GM12878 (cell line): ENCODE results near the gene DZANK1. TPM values are rescaled to one million over a fixed set of nuclear protein-coding genes. Genes with fewer than 3 reads are reported as not detected.

Source experiments
- E2F4 ChIP-seq: IDR thresholded peaks from 2 replicates; pipeline ENCODE4 v1.6.1; 2012; ENCODE audit warnings: low read depth, low read length, improper control_type of control experiment
- E2F8 ChIP-seq: fragments of 450-650 bp; IDR thresholded peaks from 2 replicates; pipeline ENCODE4 v1.6.1; 2018; ENCODE audit warnings: mild to moderate bottlenecking, low read depth, moderate library complexity; ENCODE audit not compliant: partially characterized antibody
- E4F1 ChIP-seq: fragments of 450-650 bp; IDR thresholded peaks from 2 replicates; pipeline ENCODE4 v1.6.1; 2018; ENCODE audit warnings: borderline replicate concordance, mild to moderate bottlenecking; ENCODE audit not compliant: partially characterized antibody
- ESRRA ChIP-seq: IDR thresholded peaks from 2 replicates; pipeline ENCODE4 v1.6.1; 2012; ENCODE audit warnings: mild to moderate bottlenecking, low read length, improper control_type of control experiment
- IRF4 ChIP-seq: IDR thresholded peaks from 2 replicates; pipeline ENCODE4 v1.6.1; 2011; ENCODE audit warnings: low read depth, low read length
- JUND ChIP-seq: IDR thresholded peaks from 2 replicates; pipeline ENCODE4 v1.6.1; 2012; ENCODE audit warnings: low read depth, mild to moderate bottlenecking, low read length, improper control_type of control experiment, moderate library complexity
- NFXL1 ChIP-seq: fragments of 450-650 bp; IDR thresholded peaks from 2 replicates; pipeline ENCODE4 v1.6.1; 2017; ENCODE audit warnings: antibody characterized with exemption, mild to moderate bottlenecking, borderline replicate concordance
- PML ChIP-seq: IDR thresholded peaks from 2 replicates; pipeline ENCODE4 v1.6.1; 2012; ENCODE audit warnings: low read length, inconsistent platforms
- RB1 ChIP-seq: fragments of 450-650 bp; formaldehyde crosslinking; IDR thresholded peaks from 2 replicates; pipeline ENCODE4 v1.6.1; 2017; ENCODE audit warnings: mild to moderate bottlenecking, borderline replicate concordance
- RELB ChIP-seq: fragments of 450-650 bp; IDR thresholded peaks from 2 replicates; pipeline ENCODE4 v1.6.1; 2017; ENCODE audit warnings: low read depth, mild to moderate bottlenecking, moderate library complexity
- SKIL ChIP-seq: fragments of 450-650 bp; IDR thresholded peaks from 2 replicates; pipeline ENCODE4 v1.6.1; 2017; ENCODE audit warnings: mild to moderate bottlenecking, low read depth, inconsistent platforms; ENCODE audit not compliant: poor library complexity, severe bottlenecking
- SRF ChIP-seq, 2 experiments: IDR thresholded peaks; 2 replicates each; pipeline ENCODE4 v1.6.1; 2011; ENCODE audit warnings: low read depth in 2 of 2, low read length in 2 of 2, mild to moderate bottlenecking in 1 of 2, moderate library complexity in 1 of 2
- TBL1XR1 ChIP-seq: IDR thresholded peaks from 2 replicates; pipeline ENCODE4 v1.6.1; 2012; ENCODE audit warnings: low read depth, low read length, improper control_type of control experiment
- ZBTB33 ChIP-seq: fragments of 450-650 bp; IDR thresholded peaks from 2 replicates; pipeline ENCODE4 v1.6.1; 2017; ENCODE audit warnings: mild to moderate bottlenecking
- ZNF207 ChIP-seq: fragments of 450-650 bp; IDR thresholded peaks from 2 replicates; pipeline ENCODE4 v1.6.1; 2014; ENCODE audit warnings: antibody characterized with exemption, mild to moderate bottlenecking, borderline replicate concordance
- polyA plus RNA-seq, 11 experiments: library from polyadenylated mRNA; depleted of rRNA in 4 of 11; unstranded in 6 of 11; stranded (reverse) in 5 of 11; fragments of >200 nt; fragmentation: Nextera tagmentation in 4 of 11; fragmentation: Illumina TruSeq in 1 of 11; extraction: Ambion mirVana in 4 of 11; extraction: Trizol in 1 of 11; gene quantifications; 1 replicate in 1 of 11; 2 replicates in 10 of 11; pipeline versions ENCODE4 v1.2.1 to v1.2.3, GENCODE V29; 2011 to 2016; ENCODE audit warnings: inconsistent platforms in 2 of 11, missing spikeins in 2 of 11, low read depth in 1 of 11
- total RNA-seq, 4 experiments: library from RNA; depleted of rRNA in 3 of 4; stranded (reverse); fragments of >200 nt in 3 of 4; fragmentation: Illumina TruSeq in 1 of 4; extraction: Trizol in 1 of 4; gene quantifications; 2 replicates each; pipeline versions ENCODE4 v1.2.1 to v1.2.3, GENCODE V29; 2013 to 2021

The DZANK1 gene
- total and polyA plus RNA-seq, 10 of the 15 experiments (the other 5 are each of a cell fraction or from before 2014, with no cell fraction given) = 3.6 to 12.6 (median 6.5) TPM

- TF ChIP-seq E4F1 (peak; percentile 85), PML (peak; percentile 83), ZNF207 (peak; percentile 59), JUND (peak; percentile 55; the same call in 1 of the 2 replicates), SKIL (peak; percentile 63), ZBTB33 (no peak), TBL1XR1 (no peak), E2F4 (no peak), IRF4 (peak; percentile 73; the same call in 1 of the 2 replicates), RELB (peak; percentile 95), SRF (IDR thresholded peaks at IDR 0.05; ENCODE audit: low read depth in 2 of 2, low read length in 2 of 2) (no peak), ESRRA (no peak), E2F8 (no peak), NFXL1 (no peak), RB1 (no peak)
Observed at GRCh38 chr20:18507218-18508191, 40.7 kb upstream of the DZANK1 start, which contains the start of gene SEC23B (continued).
